ENCODE measurements around the gene DDB1. TPM values are rescaled to one million over a fixed set of nuclear protein-coding genes. Genes with fewer than 3 reads are reported as not detected.

The DDB1 gene
- total RNA-seq, 1 donor from 2014 or later = 218 TPM

GRCh38 chr11:61298663-61299244 lies 34.2 kb downstream of the DDB1 start:
- Mint-ChIP-seq H3K27me3 (peaks cover 2% of the 10 kb centered on the region), H3K36me3 (ENCODE audit: low read depth) (peaks cover 63% of the 10 kb centered on the region), H3K4me1 (peaks cover 5% of the 10 kb centered on the region), H3K4me3 (no peak overlapping the region), H3K27ac (no peak overlapping the region), H3K9me3 (no peaks in the 10 kb centered on the region)
- ChIA-PET CTCF (no interaction called here), POLR2A (interaction anchor here (0.6 kb wide), 2 partner anchors 94 to 431 kb away, joined by 3 read pairs; partner anchors contain the start of gene TMEM216)
- no peak for DNase-seq
- intact Hi-C loops (cut with micrococcal nuclease) = loop anchor here (10.0 kb wide), 1 partner anchor 286 kb away; the partner anchor contains the start of gene SYT7
- no peak for TF ChIP-seq CTCF (IDR thresholded peaks at IDR 0.05)
- ATAC-seq (ENCODE audit: low read depth) = no peak

- Mint-ChIP-seq H3K36me3 (ENCODE audit: low read depth) (peaks cover 53% of the 10 kb centered on the region), H3K27ac (no peak overlapping the region), H3K4me1 (peaks cover 9% of the 10 kb centered on the region), H3K9me3 (no peaks in the 10 kb centered on the region), H3K27me3 (peaks cover 6% of the 10 kb centered on the region), H3K4me3 (no peak overlapping the region)
- intact Hi-C loops (cut with micrococcal nuclease) = loop anchor here (10.0 kb wide), 1 partner anchor 287 kb away; the partner anchor contains the start of gene SYT7
- TF ChIP-seq CTCF (IDR thresholded peaks at IDR 0.05) = no peak
- ChIA-PET POLR2A (no interaction called here), CTCF (no interaction called here)
- no peak for ATAC-seq (ENCODE audit: low read depth)
- DNase-seq = no peak
Measured at GRCh38 chr11:61297746-61298145, 35.2 kb downstream of the DDB1 start.

- ATAC-seq (ENCODE audit: low read depth) = no peak
- POLR2A ChIA-PET = no interaction called here
- H3K4me1 Mint-ChIP-seq = peaks cover 9% of the 10 kb centered on the region
- CTCF ChIA-PET = no interaction called here
- no peak overlapping the region for H3K27ac Mint-ChIP-seq
- H3K36me3 Mint-ChIP-seq (ENCODE audit: low read depth) = peaks cover 48% of the 10 kb centered on the region
- no peaks in the 10 kb centered on the region for H3K9me3 Mint-ChIP-seq
- no peak for TF ChIP-seq CTCF (IDR thresholded peaks at IDR 0.05)
- no peak for DNase-seq
- intact Hi-C loops (cut with micrococcal nuclease) = loop anchor here (10.0 kb wide), 1 partner anchor 287 kb away; the partner anchor contains the start of gene SYT7
- H3K27me3 Mint-ChIP-seq = peaks cover 9% of the 10 kb centered on the region
- H3K4me3 Mint-ChIP-seq = peak overlapping the region; percentile 0
Measured at GRCh38 chr11:61297341-61297740, 35.6 kb downstream of the DDB1 start.

- peak overlapping the region; percentile 50 for H3K4me3 Mint-ChIP-seq
- intact Hi-C loops (cut with micrococcal nuclease) = loop anchor here (10.0 kb wide), 1 partner anchor 289 kb away; the partner anchor contains the start of gene SYT7
- ChIA-PET POLR2A (interaction anchor here (0.6 to 1.6 kb wide), 2 partner anchors 97 to 102 kb away, joined by 4 to 5 read pairs; partner anchors contain the start of gene TMEM216), CTCF (interaction anchor here (1.3 kb wide), 1 partner anchor 465 kb away, joined by 6 read pairs; no protein-coding TSS in a partner anchor)
- ATAC-seq (ENCODE audit: low read depth) = no peak
- no peak for TF ChIP-seq CTCF (IDR thresholded peaks at IDR 0.05)
- no peak for DNase-seq
- H3K4me1 Mint-ChIP-seq = peaks cover 9% of the 10 kb centered on the region
- H3K36me3 Mint-ChIP-seq (ENCODE audit: low read depth) = peaks cover 31% of the 10 kb centered on the region
- no peak overlapping the region for H3K27ac Mint-ChIP-seq
- H3K9me3 Mint-ChIP-seq = no peaks in the 10 kb centered on the region
- peaks cover 10% of the 10 kb centered on the region for H3K27me3 Mint-ChIP-seq
Measured at GRCh38 chr11:61295596-61295926, 37.3 kb downstream of the DDB1 start.

All from activated B cell treated with CpG ODN at 0.5 μM for 24 hours (primary cell).